ENCODE data around the gene ANKS1B.

The ANKS1B gene

GRCh38 chr12:99977550-99977949, 7.2 kb downstream of the ANKS1B start:
- Histone ChIP-seq H3K4me3 (ENCODE audit: low read depth, low read length) (no peak overlapping the region), H3K27me3 (ENCODE audit: insufficient read depth, low read depth, severe bottlenecking) (no peaks in the 10 kb centered on the region), H3K27ac (no peak overlapping the region), H3K9me3 (ENCODE audit: severe bottlenecking) (no peaks in the 10 kb centered on the region), H3K36me3 (no peaks in the 10 kb centered on the region)
- TF ChIP-seq CTCF (IDR thresholded peaks at IDR 0.05; ENCODE audit: low read depth, low read length) = no peak
- no peak for DNase-seq

GRCh38 chr12:99976762-99977161, 8.0 kb downstream of the ANKS1B start:
- Histone ChIP-seq H3K27me3 (ENCODE audit: insufficient read depth, low read depth, severe bottlenecking) (no peaks in the 10 kb centered on the region), H3K4me3 (ENCODE audit: low read depth, low read length) (no peak overlapping the region), H3K36me3 (no peaks in the 10 kb centered on the region), H3K27ac (no peak overlapping the region), H3K9me3 (ENCODE audit: severe bottlenecking) (no peaks in the 10 kb centered on the region)
- no peak for DNase-seq
- TF ChIP-seq CTCF (IDR thresholded peaks at IDR 0.05; ENCODE audit: low read depth, low read length) = no peak

- Histone ChIP-seq H3K27me3 (ENCODE audit: insufficient read depth, low read depth, severe bottlenecking) (no peaks in the 10 kb centered on the region), H3K9me3 (ENCODE audit: severe bottlenecking) (no peaks in the 10 kb centered on the region), H3K36me3 (no peaks in the 10 kb centered on the region), H3K4me3 (ENCODE audit: low read depth, low read length) (no peak overlapping the region), H3K27ac (no peak overlapping the region)
- TF ChIP-seq CTCF (IDR thresholded peaks at IDR 0.05; ENCODE audit: low read depth, low read length) = no peak
- DNase-seq = no peak
Observed at GRCh38 chr12:99975321-99975720, 9.4 kb downstream of the ANKS1B start.

- Histone ChIP-seq H3K27me3 (ENCODE audit: insufficient read depth, low read depth, severe bottlenecking) (no peaks in the 10 kb centered on the region), H3K4me3 (ENCODE audit: low read depth, low read length) (no peak overlapping the region), H3K9me3 (ENCODE audit: severe bottlenecking) (no peaks in the 10 kb centered on the region), H3K36me3 (no peaks in the 10 kb centered on the region), H3K27ac (no peak overlapping the region)
- no peak for DNase-seq
- TF ChIP-seq CTCF (IDR thresholded peaks at IDR 0.05; ENCODE audit: low read depth, low read length) = no peak
Observed at GRCh38 chr12:99974146-99974545, 10.6 kb downstream of the ANKS1B start.

GRCh38 chr12:99966429-99966828, 18.3 kb downstream of the ANKS1B start:
- no peak for TF ChIP-seq CTCF (IDR thresholded peaks at IDR 0.05; ENCODE audit: low read depth, low read length)
- H3K4me3 ChIP-seq (ENCODE audit: low read depth, low read length) = no peak overlapping the region
- DNase-seq = no peak
- no peaks in the 10 kb centered on the region for H3K36me3 ChIP-seq
- no peaks in the 10 kb centered on the region for H3K27me3 ChIP-seq (ENCODE audit: insufficient read depth, low read depth, severe bottlenecking)
- no peaks in the 10 kb centered on the region for H3K9me3 ChIP-seq (ENCODE audit: severe bottlenecking)
- no peak overlapping the region for H3K27ac ChIP-seq

- DNase-seq = peak; percentile 33
- Histone ChIP-seq H3K4me3 (ENCODE audit: low read depth, low read length) (no peak overlapping the region; the same call in 1 of the 2 replicates), H3K27me3 (ENCODE audit: insufficient read depth, low read depth, severe bottlenecking) (no peaks in the 10 kb centered on the region), H3K27ac (peak overlapping the region; percentile 49), H3K9me3 (ENCODE audit: severe bottlenecking) (no peaks in the 10 kb centered on the region), H3K36me3 (no peaks in the 10 kb centered on the region)
- TF ChIP-seq CTCF (IDR thresholded peaks at IDR 0.05; ENCODE audit: low read depth, low read length) = no peak
Observed at GRCh38 chr12:99960311-99960710, 24.4 kb downstream of the ANKS1B start.
